HCEC 1CT (cell line): ENCODE data around the gene CPLX1.
A peak's percentile ranks its signal among the peaks of the same experiment; 100 is the strongest.

Experiments used
- DNase-seq: peaks from one replicate; pipeline ENCODE4 v3.0.0-alpha.2; 2017

Gene CPLX1

DNA sequence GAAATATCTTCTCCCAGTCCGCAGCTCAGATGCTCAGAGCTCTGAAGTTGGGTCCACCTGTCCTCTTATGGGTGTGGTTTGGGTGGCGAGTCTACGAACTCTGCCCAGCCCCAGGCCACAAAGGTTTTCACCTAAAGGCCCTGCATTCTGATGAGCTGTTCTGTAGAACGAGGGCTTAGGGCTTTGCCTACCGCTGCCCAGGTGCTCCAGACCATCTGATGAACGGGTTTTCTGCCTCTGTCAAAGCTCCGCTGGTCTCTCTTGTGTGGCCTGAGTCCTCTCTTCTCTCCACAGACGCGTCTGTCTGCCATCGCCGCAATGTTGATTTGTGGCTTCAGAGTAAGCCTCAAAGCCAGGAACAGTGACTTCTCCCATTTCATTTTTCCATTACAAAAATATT, 28.4 kb upstream of the CPLX1 start:
- no peak for DNase-seq

- no peak for DNase-seq
Observed at GRCh38 chr4:853416-853781, 27.5 kb upstream of the CPLX1 start.

GRCh38 chr4:851701-852430, 25.9 kb upstream of the CPLX1 start:
- DNase-seq = no peak

DNA sequence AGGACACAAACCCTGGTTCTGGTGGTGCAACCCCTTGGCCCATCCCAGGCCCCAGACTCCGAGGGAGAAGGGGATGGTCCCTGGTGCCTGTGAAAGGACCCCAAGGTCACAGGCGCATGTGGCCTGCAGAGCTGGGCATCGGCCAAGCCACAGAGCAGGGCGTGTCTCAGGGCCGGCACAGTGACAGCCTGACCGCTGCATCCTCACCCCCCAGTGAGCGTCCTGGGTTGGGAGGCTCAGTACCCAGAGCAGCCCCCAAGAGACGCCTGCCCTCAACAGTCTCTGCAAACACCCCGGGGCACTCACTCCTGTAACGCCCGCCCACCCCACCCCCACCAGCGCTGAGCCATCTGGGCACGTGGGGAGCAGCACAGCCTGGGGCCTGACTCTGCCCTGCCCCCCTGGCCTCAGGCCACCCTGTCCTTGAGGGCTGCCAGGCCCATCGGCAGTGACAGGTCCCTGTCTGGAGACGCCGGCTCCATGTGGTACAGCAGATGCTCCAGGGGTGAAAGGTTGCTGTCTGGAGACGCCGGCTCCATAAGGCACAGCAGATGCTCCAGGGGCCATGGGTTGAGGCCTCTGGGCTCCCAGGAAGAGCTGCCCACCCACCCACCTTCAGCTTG, 24.5 kb upstream of the CPLX1 start:
- no peak for DNase-seq

- no peak for DNase-seq
Observed at GRCh38 chr4:849478-850175, 23.7 kb upstream of the CPLX1 start.

DNA sequence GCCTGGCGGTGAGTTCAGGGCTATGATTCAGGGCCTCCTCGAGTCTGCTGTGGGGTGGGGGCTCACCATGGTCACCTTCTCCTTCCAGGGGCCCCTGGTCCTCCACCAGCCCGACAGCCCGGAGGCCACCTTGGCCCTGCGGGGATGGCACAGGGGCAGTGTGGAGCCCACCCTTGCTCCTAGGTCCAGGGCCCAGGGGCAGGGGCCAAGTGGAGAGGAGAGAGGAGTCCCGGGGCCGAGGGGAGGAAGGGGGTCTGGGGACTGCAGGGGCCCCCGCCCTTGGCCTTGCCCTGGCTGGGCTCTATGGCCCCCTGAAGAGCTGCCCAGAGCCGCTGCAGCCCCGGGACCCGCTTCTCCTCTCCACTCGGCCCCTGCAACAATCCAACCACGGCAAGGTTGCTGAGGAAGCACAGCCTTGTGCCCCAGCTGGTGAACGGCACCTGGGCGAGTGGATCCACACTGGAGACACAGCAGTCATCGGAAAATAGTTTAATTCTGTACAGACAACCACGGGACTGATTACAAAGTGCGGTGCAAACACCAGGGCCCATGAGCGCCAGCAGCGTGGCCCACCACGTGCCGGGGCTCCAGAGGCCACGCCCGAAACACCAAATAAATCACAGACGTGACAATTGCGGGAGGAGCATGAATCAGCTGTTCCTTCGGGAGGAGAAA, 23.0 kb upstream of the CPLX1 start:
- no peak for DNase-seq

DNA sequence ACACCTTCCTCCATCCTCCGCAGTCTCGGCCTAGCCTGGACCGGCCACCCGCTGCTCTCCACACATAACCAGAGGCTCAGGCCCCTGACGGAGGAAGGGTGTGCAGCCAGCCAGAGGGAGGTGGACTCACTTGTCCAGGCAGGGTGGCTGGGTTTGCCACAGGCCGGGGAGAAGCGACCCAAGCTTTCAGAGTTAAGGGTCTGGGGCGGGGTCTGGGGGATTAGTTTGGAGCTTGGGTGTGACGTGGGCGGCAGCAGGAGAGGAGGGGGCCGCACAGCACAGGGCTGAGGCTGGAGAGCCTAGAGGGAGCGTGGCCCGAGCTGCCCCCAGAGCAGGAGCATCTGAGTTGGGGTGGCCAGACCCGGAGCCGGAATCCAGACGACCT, 22.4 kb upstream of the CPLX1 start:
- DNase-seq = no peak

DNA sequence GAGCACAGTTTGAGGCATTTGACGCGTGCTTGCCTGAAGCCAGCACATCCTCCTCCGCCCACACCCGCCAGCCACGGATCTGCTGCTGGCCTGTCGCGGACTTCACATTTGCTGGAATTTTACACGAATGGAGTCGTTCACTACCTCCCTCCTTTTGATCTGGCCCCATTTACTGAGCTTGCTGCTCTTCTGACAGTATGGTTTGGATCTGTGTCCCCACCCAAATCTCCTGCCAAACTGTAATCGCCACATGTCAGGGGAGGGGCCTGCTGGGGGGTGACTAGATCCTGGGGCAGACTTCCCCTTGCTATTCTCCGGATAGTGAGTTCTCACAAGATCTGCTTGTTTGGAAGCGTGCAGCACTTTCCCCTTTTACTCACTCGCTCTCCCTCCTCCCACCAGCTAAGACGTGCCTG, 19.9 kb upstream of the CPLX1 start:
- no peak for DNase-seq

DNA sequence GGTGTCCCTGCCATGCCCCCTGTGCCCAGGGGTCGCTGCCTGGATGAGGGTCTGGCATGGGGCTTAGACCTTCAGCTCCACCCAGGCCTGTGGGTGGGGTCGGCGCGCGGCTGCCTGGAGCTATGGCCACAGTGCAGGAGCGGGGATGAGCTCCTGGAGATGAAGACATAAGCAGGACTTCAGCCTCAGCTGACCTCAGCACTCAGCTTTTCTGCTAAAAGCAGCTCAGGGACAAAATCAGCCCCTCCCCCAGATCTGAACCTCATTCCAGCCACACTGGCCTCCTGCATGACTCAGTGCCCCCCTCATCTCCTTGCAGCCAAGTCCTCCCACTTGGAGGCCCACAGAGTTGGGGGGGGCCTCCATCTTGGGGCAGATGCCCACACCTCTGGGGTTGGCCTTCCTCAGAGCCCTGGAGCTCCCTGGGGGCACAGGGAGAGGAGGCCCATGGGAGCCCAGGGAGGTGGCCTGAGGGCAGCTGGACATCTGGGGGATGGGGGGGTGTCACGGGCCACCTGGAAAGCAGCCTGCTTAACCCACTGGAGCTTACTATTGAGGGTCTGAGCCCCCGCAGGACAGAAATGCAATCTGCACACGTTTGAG, 19.4 kb upstream of the CPLX1 start:
- DNase-seq = peak; percentile 7

- no peak for DNase-seq
Observed at GRCh38 chr4:844752-845232, 18.9 kb upstream of the CPLX1 start.

DNA sequence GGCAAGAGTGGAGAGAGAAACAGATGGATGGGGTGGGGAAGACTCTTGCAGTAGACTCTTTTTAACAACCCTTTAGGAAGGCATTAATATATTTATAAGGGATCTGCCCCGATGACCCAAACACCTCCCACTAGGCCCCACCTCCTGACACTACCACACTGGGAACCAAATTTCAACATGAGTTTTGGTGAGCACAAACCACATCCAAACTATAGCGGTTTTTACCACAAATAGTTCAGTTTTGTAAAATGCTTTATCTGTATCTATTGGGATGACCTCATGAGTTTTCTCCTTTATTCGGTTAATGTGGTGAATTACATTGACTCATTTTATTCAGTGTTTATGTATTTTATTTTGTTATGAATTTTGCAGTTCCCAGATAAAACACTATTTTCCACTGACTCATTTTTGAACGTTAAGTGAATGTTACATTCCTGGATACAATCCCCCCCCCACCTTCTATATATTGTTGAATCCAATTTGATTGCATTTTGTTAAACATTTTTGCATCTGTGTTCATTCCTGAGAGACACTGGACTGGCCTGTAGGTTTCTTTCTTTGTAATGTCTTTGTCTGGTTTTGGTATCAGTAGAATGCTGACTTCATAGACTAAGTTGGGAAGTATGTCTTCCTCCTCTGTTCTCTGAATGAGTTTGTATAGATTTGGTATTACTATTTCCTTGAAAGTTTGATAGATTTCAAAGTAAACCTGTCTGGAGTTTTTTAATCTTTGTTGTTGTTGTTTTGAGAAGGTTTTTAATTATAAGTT, 13.9 kb upstream of the CPLX1 start:
- DNase-seq = no peak

DNA sequence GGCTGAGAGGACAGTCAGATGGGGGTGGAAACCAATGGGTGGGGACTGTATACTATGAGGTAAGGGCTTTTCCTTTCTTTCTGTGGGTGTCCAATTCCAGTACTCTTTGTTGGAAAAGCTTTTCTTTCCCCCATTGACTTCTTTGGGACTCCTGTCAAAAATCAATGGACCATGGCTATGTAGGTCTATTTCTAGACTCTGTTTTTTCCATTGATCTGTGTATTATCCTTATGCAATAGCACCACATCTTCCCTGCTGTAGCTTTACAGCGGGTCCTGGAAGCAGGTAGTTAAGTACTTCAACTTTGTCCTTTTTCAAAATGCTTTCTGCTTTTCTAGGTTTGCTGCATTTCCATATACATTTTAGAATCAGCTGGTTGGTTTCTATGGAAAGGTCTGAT, 11.8 kb upstream of the CPLX1 start:
- DNase-seq = no peak

DNA sequence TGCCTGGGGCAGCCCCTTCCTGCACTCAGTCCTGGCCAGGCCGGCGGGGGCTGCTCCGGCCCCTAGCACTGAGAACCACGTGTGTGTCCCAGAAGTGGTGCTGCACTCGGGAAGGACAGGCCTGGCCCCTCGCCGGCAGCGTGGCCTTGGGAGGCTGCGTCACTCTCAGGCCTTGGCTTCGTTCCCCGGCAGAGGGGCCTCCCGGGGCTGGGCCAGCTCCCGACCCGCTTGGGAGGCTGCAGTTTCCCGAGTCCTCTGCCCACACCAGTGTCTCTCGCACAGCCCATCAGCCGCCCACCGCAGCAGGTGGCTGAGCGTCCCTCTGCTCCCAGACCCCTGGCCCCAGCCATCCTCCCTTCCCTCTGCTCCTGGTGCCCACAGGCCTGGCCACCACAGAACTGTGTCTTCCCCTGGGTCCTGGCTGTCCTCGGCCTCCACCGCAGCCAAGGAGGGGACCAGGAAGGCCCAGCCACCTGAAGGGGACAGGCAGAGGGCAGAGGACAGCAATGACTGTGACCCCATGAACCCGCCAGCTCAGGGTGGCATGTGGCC, 10.9 kb upstream of the CPLX1 start:
- DNase-seq = no peak

- no peak for DNase-seq
Observed at GRCh38 chr4:836003-836511, 10.1 kb upstream of the CPLX1 start.

- no peak for DNase-seq
Observed at GRCh38 chr4:835148-836002, 9.4 kb upstream of the CPLX1 start.

GRCh38 chr4:834368-835147, 8.6 kb upstream of the CPLX1 start:
- DNase-seq = no peak

GRCh38 chr4:833731-834367, 7.9 kb upstream of the CPLX1 start:
- no peak for DNase-seq

GRCh38 chr4:833156-833555, 7.2 kb upstream of the CPLX1 start:
- no peak for DNase-seq

GRCh38 chr4:832536-832935, 6.6 kb upstream of the CPLX1 start:
- no peak for DNase-seq

DNA sequence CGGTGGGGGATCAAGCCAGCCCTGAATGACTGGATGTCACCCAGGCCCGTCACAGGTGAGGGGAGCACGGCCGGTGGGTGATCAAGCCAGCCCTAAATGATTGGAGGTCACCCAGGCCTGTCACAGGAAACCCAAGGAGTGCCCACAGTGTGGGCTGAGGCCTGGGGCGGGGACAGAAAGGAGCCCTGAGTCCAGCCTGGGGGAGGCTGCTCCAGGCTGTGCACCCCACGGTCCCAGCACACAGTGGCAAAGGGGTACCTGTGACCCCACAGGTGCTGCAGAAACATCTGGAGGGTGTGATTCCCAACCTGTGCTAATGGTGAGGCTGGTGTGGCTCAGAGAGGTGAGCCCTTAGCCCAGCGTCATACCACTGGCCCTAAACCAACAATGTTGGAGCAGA, 6.2 kb upstream of the CPLX1 start:
- DNase-seq = no peak
